WERI-Rb-1 (cell line): ENCODE data around the gene CDHR3.

ENCODE experiments used
- DNase-seq: peaks from one replicate; pipeline ENCODE4 v3.0.0-alpha.2; 2020
- H3K27ac ChIP-seq: fragments of 250-450 bp; sonication (Bioruptor Pico); 2 replicates; pipeline ENCODE4 v1.5.1; 2020; ENCODE audit warnings: mild to moderate bottlenecking, moderate library complexity
- H3K27me3 ChIP-seq: fragments of 250-450 bp; sonication (Bioruptor Pico); 2 replicates; pipeline ENCODE4 v1.5.1; 2021; ENCODE audit warnings: mild to moderate bottlenecking, low read depth, moderate library complexity; ENCODE audit not compliant: insufficient read depth, severe bottlenecking
- H3K36me3 ChIP-seq: fragments of 250-450 bp; sonication (Bioruptor Pico); 2 replicates; pipeline ENCODE4 v1.5.1; 2020; ENCODE audit warnings: mild to moderate bottlenecking, moderate library complexity
- H3K4me3 ChIP-seq: 2 replicates; pipeline ENCODE4 v1.5.1; 2011; ENCODE audit warnings: low read depth, mild to moderate bottlenecking, control low read depth, low read length
- H3K9me3 ChIP-seq: fragments of 250-450 bp; sonication (Bioruptor Pico); 2 replicates; pipeline ENCODE4 v1.5.1; 2021; ENCODE audit warnings: mild to moderate bottlenecking, moderate library complexity; ENCODE audit not compliant: severe bottlenecking
- CTCF ChIP-seq: IDR thresholded peaks from 2 replicates; pipeline ENCODE4 v1.5.1; 2011; ENCODE audit warnings: low read depth, mild to moderate bottlenecking, control low read depth, inconsistent platforms, low read length

CDHR3 gene

DNA sequence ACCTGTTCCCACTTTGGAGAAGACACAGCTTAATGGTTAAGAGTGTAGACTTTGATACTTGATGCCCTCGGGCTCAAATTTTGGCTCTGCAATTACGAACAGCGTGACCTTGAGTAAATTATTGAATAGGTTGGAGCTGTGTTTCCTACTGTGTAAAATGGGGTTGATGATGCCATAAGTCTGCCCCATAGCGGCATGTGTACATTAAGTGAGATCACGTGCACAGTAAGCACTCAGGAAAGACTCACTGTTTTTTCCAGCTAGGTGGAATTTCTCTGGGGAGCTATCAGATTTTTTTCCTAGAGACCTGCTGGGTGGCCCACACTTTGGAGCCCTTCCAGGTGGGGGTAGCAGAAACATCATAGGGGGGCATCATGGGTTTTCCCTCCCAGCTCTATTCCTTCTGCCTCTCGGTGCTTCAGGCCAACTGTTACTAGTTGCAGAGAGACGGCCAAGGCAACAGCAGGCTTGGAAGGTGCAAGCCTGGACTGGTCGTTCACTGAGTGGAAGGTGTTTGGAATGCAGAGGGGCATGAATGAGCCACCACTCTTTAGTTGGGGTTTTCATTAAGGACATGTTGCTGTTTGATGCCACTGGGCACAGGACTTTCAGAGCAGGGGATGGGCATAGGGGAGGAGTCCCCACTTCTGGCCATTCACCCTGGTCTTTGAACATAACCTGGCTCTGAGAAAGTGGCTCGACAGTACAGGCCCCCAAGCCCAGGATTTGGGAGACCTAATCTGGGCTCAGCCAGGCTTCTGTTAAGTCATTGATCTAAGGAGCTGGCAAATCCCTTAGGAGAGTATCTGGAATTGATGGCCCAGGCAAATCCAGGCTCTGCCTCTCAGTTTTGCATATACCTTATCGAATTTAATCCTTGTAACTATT, 85.0 kb downstream of the CDHR3 start:
- H3K27me3 ChIP-seq, result no peaks in the 10 kb centered on the region
- H3K9me3 ChIP-seq, result no peaks in the 10 kb centered on the region
- no peak for TF ChIP-seq CTCF
- DNase-seq, result peak; percentile 63
- H3K36me3 ChIP-seq, result no peaks in the 10 kb centered on the region
- no peak overlapping the region for H3K4me3 ChIP-seq
- no peak overlapping the region for H3K27ac ChIP-seq

DNA sequence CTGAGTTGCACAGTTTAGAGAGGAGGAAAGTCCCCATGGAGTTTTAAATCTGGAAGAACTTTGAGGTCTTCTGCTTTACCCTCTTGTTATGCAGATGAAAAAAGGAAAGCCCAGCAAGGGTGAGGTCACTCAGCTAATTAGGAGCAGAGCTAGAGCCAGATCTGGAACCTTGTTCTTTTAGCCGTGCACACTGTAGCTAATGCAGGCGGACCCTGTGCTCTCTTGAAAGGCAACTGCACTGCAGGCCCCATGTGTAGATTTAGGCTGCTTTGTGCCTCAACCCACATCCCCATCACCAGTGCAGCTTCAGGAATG, 85.6 kb downstream of the CDHR3 start:
- no peak for TF ChIP-seq CTCF
- Histone ChIP-seq H3K4me3 (no peak overlapping the region), H3K27ac (no peak overlapping the region), H3K27me3 (no peaks in the 10 kb centered on the region), H3K36me3 (no peaks in the 10 kb centered on the region), H3K9me3 (no peaks in the 10 kb centered on the region)
- DNase-seq, result no peak

- no peaks in the 10 kb centered on the region for H3K9me3 ChIP-seq
- no peaks in the 10 kb centered on the region for H3K36me3 ChIP-seq
- no peak for DNase-seq
- no peaks in the 10 kb centered on the region for H3K27me3 ChIP-seq
- H3K4me3 ChIP-seq, result no peak overlapping the region
- no peak for TF ChIP-seq CTCF
- H3K27ac ChIP-seq, result no peak overlapping the region
These were observed 86.2 kb downstream of the CDHR3 start for GRCh38 chr7:106049139-106049752.

DNA sequence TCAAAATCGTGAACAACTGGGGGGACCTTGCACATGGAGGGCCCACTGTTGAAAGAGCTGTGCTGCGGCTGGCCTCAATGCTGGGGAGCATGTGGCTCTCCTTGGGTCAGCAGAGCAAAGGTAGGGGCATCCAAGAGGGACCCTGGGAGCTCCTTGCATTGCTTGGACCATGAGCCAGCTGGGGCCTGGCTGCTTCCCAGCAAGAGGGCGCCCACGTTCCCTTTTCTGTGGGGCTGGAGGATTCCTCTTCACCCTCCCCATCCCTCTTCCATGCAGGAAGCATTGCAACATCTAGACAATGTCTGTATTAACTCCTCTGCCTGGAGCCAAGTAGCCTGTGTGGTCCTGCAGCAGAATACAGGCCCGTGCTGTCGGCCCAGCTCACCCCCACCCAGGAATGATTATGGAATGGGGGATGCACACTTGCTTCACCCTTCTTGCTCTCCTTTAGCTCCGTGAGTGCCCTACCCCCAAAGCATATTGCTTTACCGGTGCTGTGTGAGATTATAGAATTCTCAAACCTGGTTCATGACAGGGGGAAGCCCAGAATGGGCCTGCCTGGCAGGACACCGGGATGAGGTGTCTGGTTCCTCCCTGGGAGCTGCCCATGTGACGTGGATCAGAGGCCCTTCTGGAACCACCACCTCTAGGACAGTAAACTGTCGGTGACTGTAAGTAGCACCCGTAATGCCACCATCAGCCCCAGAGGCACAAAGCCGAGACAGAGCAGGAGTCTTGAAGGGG, 87.1 kb downstream of the CDHR3 start:
- Histone ChIP-seq H3K36me3 (no peaks in the 10 kb centered on the region), H3K27me3 (no peaks in the 10 kb centered on the region), H3K4me3 (no peak overlapping the region), H3K9me3 (no peaks in the 10 kb centered on the region), H3K27ac (no peak overlapping the region)
- peak; percentile 37 for DNase-seq
- peak; percentile 62 for TF ChIP-seq CTCF

- H3K4me3 ChIP-seq, result no peak overlapping the region
- no peaks in the 10 kb centered on the region for H3K9me3 ChIP-seq
- no peak overlapping the region for H3K27ac ChIP-seq
- DNase-seq, result no peak
- no peaks in the 10 kb centered on the region for H3K36me3 ChIP-seq
- no peak for TF ChIP-seq CTCF
- H3K27me3 ChIP-seq, result no peaks in the 10 kb centered on the region
These were observed 87.7 kb downstream of the CDHR3 start for GRCh38 chr7:106050746-106051117.
